B cell (primary cell): Measurements from ENCODE around the gene VAMP7. TPM values are rescaled to one million over a fixed set of nuclear protein-coding genes. Genes with fewer than 3 reads are reported as not detected.

Experiments
- ATAC-seq: fragments of 200-7000 bp; cut with Tn5 transposase; one replicate; pipeline ENCODE4 v1.10.0; 2021; ENCODE audit warnings: low read depth, mild to moderate bottlenecking, moderate number of reproducible peaks, moderate library complexity
- CTCF ChIA-PET: fragments of 350-600 bp; sonication (Branson Sonifier 250); formaldehyde crosslinking; loops from one replicate; lab custom pipeline; 2021; ENCODE audit warnings: antibody characterized with exemption, inconsistent platforms; lab: Charles Lee
- POLR2A ChIA-PET: fragments of 350-600 bp; sonication (Branson Sonifier 250); formaldehyde crosslinking; loops from one replicate; lab custom pipeline; 2021; ENCODE audit warnings: antibody characterized with exemption; lab: Charles Lee
- DNase-seq: peaks from one replicate; pipeline ENCODE4 v3.0.0; 2013
- H2AFZ ChIP-seq: 2 replicates; pipeline ENCODE4 v1.6.1; 2012; ENCODE audit warnings: mild to moderate bottlenecking, low read depth, low read length; ENCODE audit not compliant: insufficient read depth, poor library complexity, severe bottlenecking
- H3K27ac ChIP-seq, 2 donors: 1 replicate in 1 of 2; 2 replicates in 1 of 2; pipeline ENCODE4 v1.5.1; 2012 to 2013; ENCODE audit warnings: low read length in 2 of 2, mild to moderate bottlenecking in 2 of 2, moderate library complexity in 1 of 2
- H3K27me3 ChIP-seq, 4 experiments: fragments of 200-600 bp in 1 of 4; sonication (generic) in 1 of 4; replicated peaks in 1 of 4; 1 replicate in 2 of 4; 2 replicates in 2 of 4; pipeline versions ENCODE4 v1.6.1 to v1.7.0; 2013 to 2016; ENCODE audit warnings: low read length in 3 of 4, mild to moderate bottlenecking in 2 of 4, mixed read lengths in 1 of 4, moderate library complexity in 1 of 4; ENCODE audit not compliant: insufficient read depth in 4 of 4, control insufficient read depth in 3 of 4; ENCODE audit errors: control extremely low read depth in 1 of 4
- H3K36me3 ChIP-seq, 2 experiments: replicated peaks in 1 of 2; 1 replicate in 1 of 2; 2 replicates in 1 of 2; pipeline versions ENCODE4 v1.6.1 to v1.7.1; 2013; ENCODE audit warnings: low read length in 1 of 2; ENCODE audit not compliant: insufficient read depth in 2 of 2, control insufficient read depth in 1 of 2; ENCODE audit errors: control extremely low read depth in 1 of 2, extremely low read depth in 1 of 2
- H3K4me1 ChIP-seq, 2 donors: fragments of 200-600 bp in 1 of 2; sonication (generic) in 1 of 2; 1 replicate in 1 of 2; 2 replicates in 1 of 2; pipeline versions ENCODE4 v1.5.1 to v1.6.1; 2013 to 2017; ENCODE audit warnings: low read length in 2 of 2; ENCODE audit not compliant: control insufficient read depth in 2 of 2, insufficient read depth in 2 of 2
- H3K4me2 ChIP-seq: replicated peaks from 2 replicates; pipeline ENCODE3; 2012; ENCODE audit warnings: mild to moderate bottlenecking, low read depth, low read length; ENCODE audit not compliant: poor library complexity, severe bottlenecking
- H3K4me3 ChIP-seq, 5 experiments: fragments of 200-600 bp in 1 of 5; sonication (generic) in 1 of 5; 1 replicate in 3 of 5; 2 replicates in 2 of 5; pipeline versions ENCODE4 v1.5.1 to v1.7.0; 2011 to 2016; ENCODE audit warnings: low read length in 4 of 5, mild to moderate bottlenecking in 4 of 5, low read depth in 2 of 5, control low read depth in 1 of 5, moderate library complexity in 1 of 5; ENCODE audit not compliant: insufficient read depth in 1 of 5; ENCODE audit errors: control extremely low read depth in 1 of 5, extremely low read depth in 1 of 5
- H3K79me2 ChIP-seq: fragments of 200-600 bp; sonication (generic); one replicate; pipeline ENCODE4 v1.6.0; 2016; ENCODE audit warnings: low read length; ENCODE audit not compliant: control insufficient read depth, insufficient read depth
- H3K9ac ChIP-seq: fragments of 200-600 bp; sonication (generic); 2 replicates; pipeline ENCODE4 v1.6.1; 2017; ENCODE audit warnings: mild to moderate bottlenecking, low read length, moderate library complexity
- H3K9me3 ChIP-seq, 3 donors: one replicate each; pipeline versions ENCODE4 v1.6.1 to v1.7.1; 2013; ENCODE audit warnings: low read length in 2 of 3; ENCODE audit not compliant: control insufficient read depth in 2 of 3, insufficient read depth in 1 of 3; ENCODE audit errors: control extremely low read depth in 1 of 3
- H4K20me1 ChIP-seq: 2 replicates; pipeline ENCODE4 v1.6.0; 2012; ENCODE audit warnings: mild to moderate bottlenecking, low read length; ENCODE audit not compliant: insufficient read depth, control insufficient read depth, poor library complexity, severe bottlenecking
- H3K27ac Mint-ChIP-seq: one replicate; pipeline ENCODE4 v1.8.0; 2021; ENCODE audit warnings: mixed read lengths
- H3K27me3 Mint-ChIP-seq: one replicate; pipeline ENCODE4 v1.8.0; 2021; ENCODE audit warnings: mixed read lengths
- H3K4me1 Mint-ChIP-seq: one replicate; pipeline ENCODE4 v1.8.0; 2021; ENCODE audit warnings: mixed read lengths
- H3K4me3 Mint-ChIP-seq: one replicate; pipeline ENCODE4 v1.8.0; 2021; ENCODE audit warnings: mixed read lengths
- H3K9me3 Mint-ChIP-seq: one replicate; pipeline ENCODE4 v1.8.0; 2022; ENCODE audit warnings: mixed read lengths; ENCODE audit not compliant: insufficient read depth
- EZH2 ChIP-seq: IDR thresholded peaks from 2 replicates; pipeline ENCODE4 v1.6.1; 2012; ENCODE audit warnings: borderline replicate concordance, low read depth, mild to moderate bottlenecking, moderate library complexity, low read length; ENCODE audit not compliant: insufficient read depth, poor library complexity, severe bottlenecking
- WGBS: methylation state at CpG from one replicate; pipeline ENCODE4 v1.1.5; 2013; ENCODE audit warnings: missing lambda C conversion rate; ENCODE audit not compliant: insufficient coverage; 5-methylcytosine and 5-hydroxymethylcytosine counted together
- intact Hi-C: fragments of 100-400 bp; cut with micrococcal nuclease; formaldehyde crosslinking; loops from one replicate; pipeline ENCODE4 v1.10.0; 2022
- polyA plus RNA-seq: library from polyadenylated mRNA; depleted of rRNA; stranded (reverse); fragments of >200 nt; gene quantifications from 2 replicates; pipeline ENCODE4 v1.2.3, GENCODE V29; 2012
- total RNA-seq, 2 donors: library from RNA; stranded (reverse); fragments of 120-200 nt in 1 of 2; gene quantifications; 1 replicate in 1 of 2; 2 replicates in 1 of 2; pipeline versions ENCODE4 v1.2.3 to v1.2.4, GENCODE V29; 2013 to 2022
- TF ChIP-seq, protein P1 (sequence below): fragments of 200-600 bp; IDR thresholded peaks from one replicate; pipeline ENCODE4 v1.8.0; 2022; ENCODE audit warnings: antibody characterized with exemption, mild to moderate bottlenecking

Gene VAMP7
- total and polyA plus RNA-seq, 2 donors (not counting 1 experiment from before 2014, with no cell fraction given): 8.8 to 19.7 TPM

DNA sequence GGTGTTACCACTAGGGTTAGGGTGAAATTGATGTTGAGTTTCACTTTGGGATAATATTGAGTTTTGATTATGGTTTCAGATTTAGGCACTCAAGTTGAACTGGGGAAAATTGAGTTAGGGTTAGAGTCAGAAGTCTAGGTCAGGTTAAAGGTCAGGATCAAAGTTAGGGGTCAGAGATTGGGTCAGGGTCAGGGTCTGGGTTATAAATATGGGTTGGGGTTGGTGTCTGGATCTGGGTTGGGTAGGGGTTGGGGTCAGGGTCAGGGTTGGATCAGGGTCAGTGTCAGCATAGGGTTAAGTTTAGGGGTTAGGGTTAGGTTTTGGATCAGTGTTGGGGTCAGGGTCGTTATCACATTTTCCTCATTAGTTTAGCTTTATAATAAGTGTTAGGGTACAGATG lies 73.6 kb downstream of the VAMP7 start:
- Mint-ChIP-seq H3K27me3 (no peaks in the 10 kb centered on the region), H3K4me1 (no peaks in the 10 kb centered on the region), H3K9me3 (peaks cover 4% of the 10 kb centered on the region), H3K4me3 (no peak overlapping the region), H3K27ac (no peak overlapping the region)
- Histone ChIP-seq H3K4me3 (no peak overlapping the region), H3K4me1 (no peaks in the 10 kb centered on the region), H4K20me1 (no peaks in the 10 kb centered on the region), H3K27ac (no peak overlapping the region), H3K4me2 (no peak overlapping the region), H2AFZ (no peak overlapping the region), H3K79me2 (no peaks in the 10 kb centered on the region), H3K9me3 (peaks cover 0 to 12% (median 0%) of the 10 kb centered on the region in 3 donors), H3K27me3 (no peaks in the 10 kb centered on the region), H3K9ac (no peak overlapping the region), H3K36me3 (no peaks in the 10 kb centered on the region)
- TF ChIP-seq, protein P1, sequence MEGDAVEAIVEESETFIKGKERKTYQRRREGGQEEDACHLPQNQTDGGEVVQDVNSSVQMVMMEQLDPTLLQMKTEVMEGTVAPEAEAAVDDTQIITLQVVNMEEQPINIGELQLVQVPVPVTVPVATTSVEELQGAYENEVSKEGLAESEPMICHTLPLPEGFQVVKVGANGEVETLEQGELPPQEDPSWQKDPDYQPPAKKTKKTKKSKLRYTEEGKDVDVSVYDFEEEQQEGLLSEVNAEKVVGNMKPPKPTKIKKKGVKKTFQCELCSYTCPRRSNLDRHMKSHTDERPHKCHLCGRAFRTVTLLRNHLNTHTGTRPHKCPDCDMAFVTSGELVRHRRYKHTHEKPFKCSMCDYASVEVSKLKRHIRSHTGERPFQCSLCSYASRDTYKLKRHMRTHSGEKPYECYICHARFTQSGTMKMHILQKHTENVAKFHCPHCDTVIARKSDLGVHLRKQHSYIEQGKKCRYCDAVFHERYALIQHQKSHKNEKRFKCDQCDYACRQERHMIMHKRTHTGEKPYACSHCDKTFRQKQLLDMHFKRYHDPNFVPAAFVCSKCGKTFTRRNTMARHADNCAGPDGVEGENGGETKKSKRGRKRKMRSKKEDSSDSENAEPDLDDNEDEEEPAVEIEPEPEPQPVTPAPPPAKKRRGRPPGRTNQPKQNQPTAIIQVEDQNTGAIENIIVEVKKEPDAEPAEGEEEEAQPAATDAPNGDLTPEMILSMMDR: no peak
- TF ChIP-seq EZH2: no peak
- WGBS: no CpG with 5 or more reads among the region's 1 CpG
- ATAC-seq: no peak
- intact Hi-C loops: no loop called here
- DNase-seq: no peak
- POLR2A ChIA-PET: no interaction called here
- CTCF ChIA-PET: no interaction called here

DNA sequence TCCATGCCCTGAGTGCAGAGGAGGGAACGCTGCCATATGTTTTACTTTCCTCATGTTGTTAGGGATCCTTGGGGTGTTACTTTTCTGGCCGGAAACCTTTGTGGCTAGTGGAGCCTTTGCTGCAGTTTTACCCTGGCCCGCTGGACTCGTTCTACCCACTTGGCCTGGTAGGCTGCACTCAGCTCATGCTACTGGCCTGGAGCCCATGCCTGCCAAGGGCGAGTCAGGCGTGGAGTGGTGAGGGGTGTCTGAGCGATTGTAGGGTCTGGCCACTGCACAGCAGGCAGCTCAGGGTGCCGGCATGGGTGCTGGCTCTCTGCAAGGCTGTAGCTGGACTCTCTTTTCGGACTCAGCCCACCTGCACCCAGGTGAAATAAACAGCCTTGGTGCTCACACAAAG lies 75.0 kb downstream of the VAMP7 start:
- no peak overlapping the region for H2AFZ ChIP-seq
- POLR2A ChIA-PET: no interaction called here
- no peak overlapping the region for H3K4me3 ChIP-seq
- no peaks in the 10 kb centered on the region for H3K79me2 ChIP-seq
- no peaks in the 10 kb centered on the region for H3K4me1 Mint-ChIP-seq
- no peaks in the 10 kb centered on the region for H4K20me1 ChIP-seq
- intact Hi-C loops: no loop called here
- DNase-seq (no peak), ATAC-seq (no peak)
- no peaks in the 10 kb centered on the region for H3K4me1 ChIP-seq
- peaks cover 0 to 12% (median 0%) of the 10 kb centered on the region in 3 donors for H3K9me3 ChIP-seq
- no peak overlapping the region for H3K27ac Mint-ChIP-seq
- no peak overlapping the region for H3K4me3 Mint-ChIP-seq
- H3K36me3 ChIP-seq: no peaks in the 10 kb centered on the region
- CTCF ChIA-PET: no interaction called here
- no peak overlapping the region for H3K4me2 ChIP-seq
- H3K27me3 Mint-ChIP-seq: no peaks in the 10 kb centered on the region
- peaks cover 4% of the 10 kb centered on the region for H3K9me3 Mint-ChIP-seq
- H3K27me3 ChIP-seq: no peaks in the 10 kb centered on the region
- TF ChIP-seq EZH2: no peak
- TF ChIP-seq, protein P1: no peak
- no peak overlapping the region for H3K27ac ChIP-seq
- WGBS: 86% methylated on average over 9 of the region's 9 CpGs
- H3K9ac ChIP-seq: no peak overlapping the region
